ENCODE results near the gene ZNF793.

The ZNF793 gene

DNA sequence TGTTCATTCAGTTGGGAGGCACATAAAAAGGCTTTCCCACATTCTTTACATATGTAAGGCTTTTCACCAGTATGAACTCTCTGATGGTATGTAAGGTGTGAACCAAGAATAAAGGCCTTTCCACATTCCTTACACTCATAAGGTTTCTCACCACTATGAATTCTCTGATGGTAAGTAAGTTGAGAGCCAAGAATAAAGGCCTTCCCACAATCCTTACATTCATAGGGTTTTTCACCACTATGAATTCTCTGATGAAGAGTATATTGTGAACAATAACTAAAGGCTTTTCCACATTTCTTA lies 58.6 kb downstream of the ZNF793 start:
- DNase-seq (ENCODE audit: low read depth in 2 of 2): no peak

DNA sequence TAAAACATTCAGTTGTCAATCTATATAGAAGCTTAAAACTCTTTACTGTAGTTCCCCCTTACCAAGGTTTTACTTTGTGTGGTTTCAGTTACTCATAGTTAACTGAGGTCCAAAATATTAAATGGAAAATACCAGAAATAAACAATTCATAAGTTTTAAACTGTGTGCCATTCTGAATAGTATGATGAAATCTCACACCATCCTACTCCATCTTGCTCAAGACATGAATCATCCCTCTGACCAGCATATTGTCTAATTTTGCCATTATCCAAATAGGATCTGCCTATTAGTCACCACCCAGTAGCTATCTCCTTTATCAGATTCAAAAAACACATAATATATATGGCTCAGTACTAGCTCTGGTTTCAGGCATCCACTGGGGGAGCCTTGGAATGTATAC lies 65.5 kb downstream of the ZNF793 start:
- DNase-seq (ENCODE audit: low read depth in 2 of 2): no peak

DNA sequence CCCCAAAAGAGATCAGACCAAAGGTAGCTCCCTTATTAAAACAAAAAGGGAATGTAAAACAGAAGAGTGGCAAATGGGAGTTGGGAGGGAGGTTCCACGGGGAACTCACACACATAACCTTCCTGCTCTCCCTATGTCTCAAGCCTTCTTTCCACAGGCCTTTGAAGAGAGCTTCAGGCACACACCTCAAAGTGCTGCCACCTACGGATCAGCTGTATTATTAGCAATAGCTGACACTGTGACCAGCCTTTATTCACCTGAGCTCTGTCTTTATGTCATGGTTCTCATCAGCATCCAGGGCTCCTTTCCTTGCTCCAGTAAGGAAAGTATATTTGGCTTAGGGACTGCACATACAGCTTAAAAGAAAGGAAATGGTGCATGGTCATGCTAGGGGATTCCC lies 76.6 kb downstream of the ZNF793 start:
- DNase-seq (ENCODE audit: low read depth in 2 of 2): no peak

Measured in stimulated activated CD8-positive, alpha-beta memory T cell treated with anti-CD3 and anti-CD28 coated beads, Interleukin-7, amount 100 ng/mL, for 4 hours (primary cell).